ENCODE results near the gene SMIM24.
"Not testable (repeated sequence)": the region's sequence is repeated elsewhere in the genome, so short reads cannot be mapped to it uniquely, and the experiment has no call there.

SMIM24 gene

DNA sequence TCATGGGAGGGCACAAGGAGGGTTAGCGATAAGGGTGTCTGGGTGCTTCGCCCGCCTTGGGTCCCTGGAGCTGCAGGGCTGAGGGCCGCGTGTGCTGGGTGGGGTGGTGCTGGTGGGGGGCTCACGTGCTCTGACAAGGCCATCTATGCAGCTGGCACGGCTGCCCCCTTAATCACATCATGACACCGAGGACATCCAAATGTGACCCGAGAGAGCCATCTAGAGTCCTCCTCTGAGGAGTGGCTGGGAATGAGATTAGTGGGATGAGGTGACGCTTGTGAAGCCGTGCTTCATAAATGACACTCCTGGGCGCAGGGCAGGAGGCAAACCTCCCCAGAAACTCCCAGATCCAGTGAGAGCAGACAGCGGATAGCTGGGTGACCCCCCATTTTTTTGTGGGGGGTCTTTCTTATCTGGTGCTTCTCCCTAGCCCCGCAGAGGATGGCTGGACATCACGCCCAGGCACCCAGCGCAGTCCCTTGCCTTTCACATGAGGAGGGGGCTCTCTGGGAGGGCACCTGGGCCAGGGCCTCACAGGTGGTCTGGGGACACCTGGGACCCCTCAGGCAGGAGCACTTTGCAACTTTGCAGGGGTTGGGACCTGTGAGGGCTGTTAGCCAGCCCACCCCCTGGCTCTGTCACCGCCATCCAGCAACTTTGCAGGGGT, 32.4 kb upstream of the SMIM24 start:
- TF ChIP-seq CTCF (IDR thresholded peaks at IDR 0.05; ENCODE audit: low read depth, low read length, missing control alignments): no peak
- in situ Hi-C loops (cut with HindIII; ENCODE audit: low pct_ligation_motif_present, low sequenced_read_pairs): no loop called here
- Histone ChIP-seq H3K27ac (no peak overlapping the region), H3K27me3 (replicated peaks) (no peaks in the 10 kb centered on the region), H3K36me3 (replicated peaks) (peaks cover 14% of the 10 kb centered on the region), H3K4me3 (ENCODE audit: low read depth, low read length) (no peak overlapping the region)
- no peak for DNase-seq

DNA sequence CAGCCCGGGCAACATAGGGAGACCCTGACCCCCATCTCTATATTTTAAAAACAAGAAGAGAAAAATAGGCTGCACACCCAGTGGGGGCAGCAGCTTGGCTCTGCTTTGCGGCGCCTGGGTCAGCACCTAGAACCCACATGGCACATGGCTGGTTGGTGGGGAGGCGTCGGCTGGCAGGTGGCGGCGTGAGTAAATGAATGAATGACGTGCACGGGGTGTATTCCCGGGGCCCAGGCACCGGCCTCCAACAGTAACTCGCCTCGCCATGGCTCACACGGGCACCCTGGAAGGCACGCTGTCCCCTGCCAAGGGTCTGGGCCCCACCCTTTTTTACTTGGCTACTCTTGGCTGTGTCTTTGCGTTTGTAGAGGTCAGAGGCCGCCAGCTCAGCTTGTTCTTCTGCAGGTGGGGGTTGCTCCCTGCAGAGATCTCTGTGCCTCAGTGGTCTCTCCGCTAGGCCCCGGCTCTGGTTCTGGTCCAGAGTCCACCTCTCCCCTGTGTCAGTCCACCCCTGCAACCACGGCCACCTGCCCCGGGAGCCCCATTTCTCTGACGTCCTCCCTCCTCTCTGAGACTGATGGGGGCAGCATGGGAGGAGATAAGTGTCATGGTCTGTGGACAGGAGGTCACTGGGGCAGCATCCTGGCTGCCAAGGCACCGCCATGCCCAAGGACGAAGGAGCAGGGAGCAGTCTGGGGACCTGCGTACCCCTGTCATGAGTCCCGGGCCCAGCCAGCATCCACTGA, 31.4 kb upstream of the SMIM24 start:
- H3K4me3 ChIP-seq (ENCODE audit: low read depth, low read length): no peak overlapping the region
- H3K36me3 ChIP-seq (replicated peaks): peaks cover 14% of the 10 kb centered on the region
- in situ Hi-C loops (cut with HindIII; ENCODE audit: low pct_ligation_motif_present, low sequenced_read_pairs): no loop called here
- H3K27me3 ChIP-seq (replicated peaks): no peaks in the 10 kb centered on the region
- TF ChIP-seq CTCF (IDR thresholded peaks at IDR 0.05; ENCODE audit: low read depth, low read length, missing control alignments): no peak
- no peak overlapping the region for H3K27ac ChIP-seq
- DNase-seq: no peak

- no peak overlapping the region for H3K4me3 ChIP-seq (ENCODE audit: low read depth, low read length)
- peaks cover 16% of the 10 kb centered on the region for H3K36me3 ChIP-seq (replicated peaks)
- no peak overlapping the region for H3K27ac ChIP-seq
- in situ Hi-C loops (cut with HindIII; ENCODE audit: low pct_ligation_motif_present, low sequenced_read_pairs): no loop called here
- H3K27me3 ChIP-seq (replicated peaks): no peaks in the 10 kb centered on the region
- TF ChIP-seq CTCF (IDR thresholded peaks at IDR 0.05; ENCODE audit: low read depth, low read length, missing control alignments): no peak
- DNase-seq: no peak
Measured at GRCh38 chr19:3510727-3511126, 30.4 kb upstream of the SMIM24 start.

DNA sequence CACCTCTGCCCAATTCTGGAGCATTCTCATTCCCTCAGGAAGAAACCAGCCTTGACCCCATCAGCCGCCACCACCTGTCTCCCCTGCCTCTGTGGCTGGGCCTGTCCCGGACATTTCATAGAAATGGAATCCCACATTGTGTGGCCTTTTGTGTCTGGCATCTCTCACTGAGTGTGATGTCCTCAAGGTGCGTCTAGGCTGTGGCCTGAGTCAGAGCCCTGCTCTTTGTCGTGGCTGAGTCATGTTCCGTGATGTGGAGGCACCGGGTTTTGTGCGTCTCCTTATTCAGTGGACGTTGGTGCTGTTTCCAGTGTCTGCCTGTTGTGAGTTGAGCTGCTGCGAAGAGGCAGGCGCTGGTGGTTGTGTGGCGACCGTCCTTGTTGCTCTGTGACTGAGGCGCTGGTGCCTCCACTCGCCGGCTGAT, 29.3 kb upstream of the SMIM24 start:
- peak overlapping the region; percentile 53 for H3K27ac ChIP-seq

GRCh38 chr19:3508771-3509535, 28.6 kb upstream of the SMIM24 start:
- Histone ChIP-seq H3K27ac (peak overlapping the region; percentile 53), H3K36me3 (replicated peaks) (peaks cover 16% of the 10 kb centered on the region), H3K4me3 (ENCODE audit: low read depth, low read length) (no peak overlapping the region), H3K27me3 (replicated peaks) (no peaks in the 10 kb centered on the region)
- in situ Hi-C loops (cut with HindIII; ENCODE audit: low pct_ligation_motif_present, low sequenced_read_pairs): no loop called here
- peak; percentile 6 for DNase-seq
- no peak for TF ChIP-seq CTCF (IDR thresholded peaks at IDR 0.05; ENCODE audit: low read depth, low read length, missing control alignments)

More for the DNA sequence above, 29.3 kb upstream of the SMIM24 start:
- no peaks in the 10 kb centered on the region for H3K27me3 ChIP-seq (replicated peaks)
- in situ Hi-C loops (cut with HindIII; ENCODE audit: low pct_ligation_motif_present, low sequenced_read_pairs): no loop called here
- DNase-seq: peak; percentile 68
- peaks cover 16% of the 10 kb centered on the region for H3K36me3 ChIP-seq (replicated peaks)
- TF ChIP-seq CTCF (IDR thresholded peaks at IDR 0.05; ENCODE audit: low read depth, low read length, missing control alignments): no peak
- no peak overlapping the region for H3K4me3 ChIP-seq (ENCODE audit: low read depth, low read length)

DNA sequence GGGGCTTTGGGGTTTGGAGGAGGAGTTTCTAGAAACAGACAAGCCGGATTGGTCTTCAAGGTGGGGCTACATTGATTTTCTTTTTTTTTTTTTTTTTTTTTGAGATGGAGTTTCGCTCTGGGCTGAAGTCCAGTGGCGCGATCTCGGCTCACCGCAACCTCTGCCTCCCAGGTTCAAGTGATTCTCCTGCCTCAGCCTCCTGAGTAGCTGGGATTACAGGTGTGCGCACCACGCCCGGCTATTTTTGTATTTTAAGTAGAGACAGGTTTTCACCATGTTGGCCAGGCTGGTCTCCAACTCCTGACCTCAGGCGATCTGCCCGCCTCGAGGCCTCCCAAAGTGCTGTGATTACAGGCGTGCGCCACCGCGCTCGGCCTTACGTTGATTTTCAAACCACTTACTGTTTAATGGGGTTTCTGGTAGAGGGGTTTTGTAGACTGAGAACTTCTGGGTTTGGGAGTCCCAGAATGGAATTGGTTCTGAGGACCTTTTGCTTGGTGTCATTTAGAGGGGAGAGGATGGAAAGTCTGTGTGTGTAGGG, 27.9 kb upstream of the SMIM24 start:
- H3K27me3 ChIP-seq (replicated peaks); H3K27ac ChIP-seq; in situ Hi-C loops (cut with HindIII; ENCODE audit: low pct_ligation_motif_present, low sequenced_read_pairs); DNase-seq; H3K4me3 ChIP-seq (ENCODE audit: low read depth, low read length): not testable (repeated sequence)
- peaks cover 16% of the 10 kb centered on the region for H3K36me3 ChIP-seq (replicated peaks)

Data from brain microvascular endothelial cell (primary cell).